ENCODE measurements around the gene SLC15A4. TPM values are rescaled to one million over a fixed set of nuclear protein-coding genes. Genes with fewer than 3 reads are reported as not detected.
A peak's percentile ranks its signal among the peaks of the same experiment; 100 is the strongest.

Gene SLC15A4
- total and polyA plus RNA-seq, 4 donors, result 7.3 to 25.3 (median 14.9) TPM

GRCh38 chr12:128859311-128859710, 35.6 kb upstream of the SLC15A4 start:
- Histone ChIP-seq H3K36me3 (ENCODE audit: control insufficient read depth in 4 of 4, insufficient read depth in 3 of 4, low read depth in 1 of 4, low read length in 3 of 4) (no peaks in the 10 kb centered on the region), H3K9me3 (ENCODE audit: control insufficient read depth in 4 of 4, low read length in 3 of 4) (no peaks in the 10 kb centered on the region), H3K27ac (ENCODE audit: low read depth in 1 of 2, low read length in 2 of 2) (peak overlapping the region; percentile 91 to 92), H3K27me3 (ENCODE audit: control insufficient read depth in 4 of 4, insufficient read depth in 4 of 4, low read length in 3 of 4) (no peaks in the 10 kb centered on the region), H3K4me1 (ENCODE audit: control insufficient read depth in 4 of 4, insufficient read depth in 4 of 4, low read length in 3 of 4) (peaks cover under 1 to 36% (median 9%) of the 10 kb centered on the region in 4 donors), H3K9ac (ENCODE audit: low read depth in 1 of 2, low read length in 2 of 2) (peak overlapping the region in 1 of 2 donors; percentile 7), H3K4me3 (ENCODE audit: low read depth in 1 of 3, low read length in 3 of 3) (no peak overlapping the region)
- no peak for TF ChIP-seq REST (IDR thresholded peaks at IDR 0.05)
- TF ChIP-seq, protein P1, sequence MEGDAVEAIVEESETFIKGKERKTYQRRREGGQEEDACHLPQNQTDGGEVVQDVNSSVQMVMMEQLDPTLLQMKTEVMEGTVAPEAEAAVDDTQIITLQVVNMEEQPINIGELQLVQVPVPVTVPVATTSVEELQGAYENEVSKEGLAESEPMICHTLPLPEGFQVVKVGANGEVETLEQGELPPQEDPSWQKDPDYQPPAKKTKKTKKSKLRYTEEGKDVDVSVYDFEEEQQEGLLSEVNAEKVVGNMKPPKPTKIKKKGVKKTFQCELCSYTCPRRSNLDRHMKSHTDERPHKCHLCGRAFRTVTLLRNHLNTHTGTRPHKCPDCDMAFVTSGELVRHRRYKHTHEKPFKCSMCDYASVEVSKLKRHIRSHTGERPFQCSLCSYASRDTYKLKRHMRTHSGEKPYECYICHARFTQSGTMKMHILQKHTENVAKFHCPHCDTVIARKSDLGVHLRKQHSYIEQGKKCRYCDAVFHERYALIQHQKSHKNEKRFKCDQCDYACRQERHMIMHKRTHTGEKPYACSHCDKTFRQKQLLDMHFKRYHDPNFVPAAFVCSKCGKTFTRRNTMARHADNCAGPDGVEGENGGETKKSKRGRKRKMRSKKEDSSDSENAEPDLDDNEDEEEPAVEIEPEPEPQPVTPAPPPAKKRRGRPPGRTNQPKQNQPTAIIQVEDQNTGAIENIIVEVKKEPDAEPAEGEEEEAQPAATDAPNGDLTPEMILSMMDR (IDR thresholded peaks at IDR 0.05; ENCODE audit: low read depth, low read length, missing input control), result no peak
- WGBS, result 90% methylated on average over 9 of the region's 9 CpGs
- no peak for DNase-seq (ENCODE audit: low spot score)

GRCh38 chr12:128857133-128857763, 33.5 kb upstream of the SLC15A4 start:
- no peak overlapping the region for H3K4me3 ChIP-seq (ENCODE audit: low read depth in 1 of 3, low read length in 3 of 3)
- no peak for DNase-seq (ENCODE audit: low spot score)
- no peak overlapping the region for H3K9ac ChIP-seq (ENCODE audit: low read depth in 1 of 2, low read length in 2 of 2)
- peak overlapping the region; percentile 6 to 91 for H3K27ac ChIP-seq (ENCODE audit: low read depth in 1 of 2, low read length in 2 of 2)
- H3K36me3 ChIP-seq (ENCODE audit: control insufficient read depth in 4 of 4, insufficient read depth in 3 of 4, low read depth in 1 of 4, low read length in 3 of 4), result no peaks in the 10 kb centered on the region
- TF ChIP-seq, protein P2, sequence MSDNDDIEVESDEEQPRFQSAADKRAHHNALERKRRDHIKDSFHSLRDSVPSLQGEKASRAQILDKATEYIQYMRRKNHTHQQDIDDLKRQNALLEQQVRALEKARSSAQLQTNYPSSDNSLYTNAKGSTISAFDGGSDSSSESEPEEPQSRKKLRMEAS (IDR thresholded peaks at IDR 0.05), result no peak
- TF ChIP-seq HNF4G (IDR thresholded peaks at IDR 0.05), result no peak
- TF ChIP-seq GABPA (IDR thresholded peaks at IDR 0.05 in 1 of 2, conservative IDR thresholded peaks at IDR 0.05 in 1 of 2), result no peak
- no peak for TF ChIP-seq REST (IDR thresholded peaks at IDR 0.05)
- TF ChIP-seq TAF1 (conservative IDR thresholded peaks at IDR 0.05), result no peak
- no peak for TF ChIP-seq EGR1 (IDR thresholded peaks at IDR 0.05; ENCODE audit: low read depth in 2 of 2)
- TF ChIP-seq ATF3 (IDR thresholded peaks at IDR 0.05), result no peak
- no peak for TF ChIP-seq ZBTB33 (IDR thresholded peaks at IDR 0.05)
- TF ChIP-seq YY1 (IDR thresholded peaks at IDR 0.05), result no peak
- no peak for TF ChIP-seq FOXA1 (IDR thresholded peaks at IDR 0.05)
- TF ChIP-seq NR2F2 (IDR thresholded peaks at IDR 0.05), result no peak
- TF ChIP-seq RXRA (IDR thresholded peaks at IDR 0.05), result no peak
- TF ChIP-seq, protein P1 (IDR thresholded peaks at IDR 0.05; ENCODE audit: low read depth, low read length, missing input control), result no peak
- no peak for TF ChIP-seq HNF4A (conservative IDR thresholded peaks at IDR 0.05)
- TF ChIP-seq RAD21 (IDR thresholded peaks at IDR 0.05), result no peak
- TF ChIP-seq JUND (IDR thresholded peaks at IDR 0.05), result no peak
- TF ChIP-seq FOXA2 (IDR thresholded peaks at IDR 0.05), result no peak
- no peaks in the 10 kb centered on the region for H3K9me3 ChIP-seq (ENCODE audit: control insufficient read depth in 4 of 4, low read length in 3 of 4)
- WGBS, result 83% methylated on average over 9 of the region's 9 CpGs
- no peaks in the 10 kb centered on the region for H3K27me3 ChIP-seq (ENCODE audit: control insufficient read depth in 4 of 4, insufficient read depth in 4 of 4, low read length in 3 of 4)
- peaks cover 0 to 21% (median 7%) of the 10 kb centered on the region in 4 donors for H3K4me1 ChIP-seq (ENCODE audit: control insufficient read depth in 4 of 4, insufficient read depth in 4 of 4, low read length in 3 of 4)

Measured in liver (tissue), 9 donors.